Chondrocyte (in vitro differentiated cells): ENCODE data around the gene LTBP1. TPM values are rescaled to one million over a fixed set of nuclear protein-coding genes. Genes with fewer than 3 reads are reported as not detected.
A peak's percentile ranks its signal among the peaks of the same experiment; 100 is the strongest.

Source experiments
- DNase-seq: peaks from one replicate; pipeline ENCODE4 v3.0.0; 2021; ENCODE audit warnings: mixed read lengths, low spot score
- H3K27ac Mint-ChIP-seq: one replicate; pipeline ENCODE4 v1.8.0; 2021; ENCODE audit warnings: mild to moderate bottlenecking, moderate library complexity, mixed read lengths; ENCODE audit not compliant: unreplicated experiment
- H3K27me3 Mint-ChIP-seq: 2 replicates; pipeline ENCODE4 v1.8.0; 2021; ENCODE audit warnings: low read depth, mixed read lengths
- H3K36me3 Mint-ChIP-seq: 2 replicates; pipeline ENCODE4 v1.8.0; 2021; ENCODE audit warnings: low read depth, mixed read lengths
- H3K4me1 Mint-ChIP-seq: 2 replicates; pipeline ENCODE4 v1.8.0; 2021; ENCODE audit warnings: low read depth, mild to moderate bottlenecking, mixed read lengths
- H3K4me3 Mint-ChIP-seq: one replicate; pipeline ENCODE4 v1.8.0; 2021; ENCODE audit warnings: mild to moderate bottlenecking, moderate library complexity, mixed read lengths; ENCODE audit not compliant: unreplicated experiment
- H3K9me3 Mint-ChIP-seq: 2 replicates; pipeline ENCODE4 v1.8.0; 2021; ENCODE audit warnings: low read depth, mixed read lengths
- CTCF ChIP-seq: fragments of 200-600 bp; sonication (generic); IDR thresholded peaks from 2 replicates; pipeline ENCODE4 v1.5.0; 2021; ENCODE audit warnings: antibody characterized with exemption, mild to moderate bottlenecking, moderate library complexity
- total RNA-seq: library from RNA; stranded (reverse); gene quantifications from 3 replicates; pipeline ENCODE4 v1.2.1, GENCODE V29; 2021

Gene LTBP1
- total RNA-seq, 1 donor from 2014 or later: 398 TPM

GRCh38 chr2:32991091-32991845 lies 44.5 kb downstream of the LTBP1 start:
- Mint-ChIP-seq H3K9me3 (peaks cover 3% of the 10 kb centered on the region), H3K27ac (no peak overlapping the region), H3K27me3 (no peaks in the 10 kb centered on the region), H3K36me3 (peaks cover 10% of the 10 kb centered on the region), H3K4me3 (no peak overlapping the region), H3K4me1 (peaks cover 5% of the 10 kb centered on the region)
- no peak for TF ChIP-seq CTCF
- no peak for DNase-seq

GRCh38 chr2:32993005-32993539 lies 46.3 kb downstream of the LTBP1 start:
- Mint-ChIP-seq H3K4me1 (peaks cover 5% of the 10 kb centered on the region), H3K27ac (no peak overlapping the region), H3K9me3 (no peaks in the 10 kb centered on the region), H3K4me3 (no peak overlapping the region), H3K36me3 (peaks cover 4% of the 10 kb centered on the region), H3K27me3 (no peaks in the 10 kb centered on the region)
- DNase-seq: no peak
- no peak for TF ChIP-seq CTCF

- no peaks in the 10 kb centered on the region for H3K27me3 Mint-ChIP-seq
- no peak overlapping the region for H3K4me3 Mint-ChIP-seq
- peaks cover 23% of the 10 kb centered on the region for H3K4me1 Mint-ChIP-seq
- no peak for TF ChIP-seq CTCF
- DNase-seq: no peak
- no peaks in the 10 kb centered on the region for H3K9me3 Mint-ChIP-seq
- H3K27ac Mint-ChIP-seq: no peak overlapping the region
- peaks cover 2% of the 10 kb centered on the region for H3K36me3 Mint-ChIP-seq
Observed at GRCh38 chr2:32997705-32998104, 51.0 kb downstream of the LTBP1 start.

DNA sequence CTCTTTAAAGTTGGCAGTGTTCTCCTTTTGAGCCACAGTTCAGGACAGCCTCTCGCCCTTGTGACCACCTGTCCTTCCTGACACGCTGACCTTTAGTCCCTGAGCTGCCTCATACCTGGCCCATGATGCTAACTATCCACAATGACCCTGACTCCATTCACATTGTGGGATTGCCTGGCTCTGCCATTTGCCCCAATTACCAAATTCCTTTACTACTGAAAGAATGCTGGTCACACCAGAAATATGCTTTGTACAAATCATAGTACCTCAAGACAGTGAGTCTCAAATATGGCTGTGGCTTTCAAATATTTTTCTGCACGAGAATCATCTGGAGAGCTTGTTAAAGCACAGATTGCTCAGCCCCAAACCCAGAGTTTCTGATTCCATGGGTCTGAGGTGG lies 54.2 kb downstream of the LTBP1 start:
- Mint-ChIP-seq H3K36me3 (no peaks in the 10 kb centered on the region), H3K27ac (peak overlapping the region; percentile 42), H3K4me1 (peaks cover 18% of the 10 kb centered on the region), H3K9me3 (no peaks in the 10 kb centered on the region), H3K4me3 (no peak overlapping the region), H3K27me3 (no peaks in the 10 kb centered on the region)
- no peak for DNase-seq
- TF ChIP-seq CTCF: no peak

- H3K4me3 Mint-ChIP-seq: no peak overlapping the region
- no peaks in the 10 kb centered on the region for H3K36me3 Mint-ChIP-seq
- no peak overlapping the region for H3K27ac Mint-ChIP-seq
- no peaks in the 10 kb centered on the region for H3K27me3 Mint-ChIP-seq
- H3K9me3 Mint-ChIP-seq: no peaks in the 10 kb centered on the region
- no peak for TF ChIP-seq CTCF
- peaks cover 18% of the 10 kb centered on the region for H3K4me1 Mint-ChIP-seq
- no peak for DNase-seq
Observed at GRCh38 chr2:33001823-33002222, 55.1 kb downstream of the LTBP1 start.
